IPS-18c (cell line): ENCODE data around the gene CD46.
"Not testable (repeated sequence)": the region's sequence is repeated elsewhere in the genome, so short reads cannot be mapped to it uniquely, and the experiment has no call there.

Experiments
- H3K4me3 ChIP-seq: 2 replicates; pipeline ENCODE4 v1.7.0; 2013; ENCODE audit warnings: low read depth, mild to moderate bottlenecking, low read length, moderate library complexity; ENCODE audit not compliant: insufficient read depth
- H3K9me3 ChIP-seq: one replicate; pipeline ENCODE4 v1.6.1; 2013; ENCODE audit warnings: mild to moderate bottlenecking, low read length, moderate library complexity; ENCODE audit not compliant: control insufficient read depth, insufficient read depth

CD46 gene

GRCh38 chr1:207751790-207752455 lies at the start of gene CD46:
Gene CD46, plus strand, starts transcription at chr1:207752054. Its CDS starts 159 bp downstream, at chr1:207752213.
- H3K4me3 ChIP-seq = peak within 1 kb of the TSS; percentile 99
- H3K9me3 ChIP-seq = peaks cover 3% of the 10 kb centered on the region

GRCh38 chr1:207702317-207702716 lies 49.5 kb upstream of the CD46 start:
- Histone ChIP-seq H3K9me3 (no peaks in the 10 kb centered on the region), H3K4me3 (no peak overlapping the region)

- Histone ChIP-seq H3K9me3 (no peaks in the 10 kb centered on the region), H3K4me3 (no peak overlapping the region)
These were observed 48.1 kb upstream of the CD46 start for GRCh38 chr1:207703712-207704111.

GRCh38 chr1:207708004-207708403 lies 43.9 kb upstream of the CD46 start:
- H3K4me3 ChIP-seq, H3K9me3 ChIP-seq: not testable (repeated sequence)

- H3K9me3 ChIP-seq = peaks cover 3% of the 10 kb centered on the region
- H3K4me3 ChIP-seq = no peak overlapping the region
These were observed 40.6 kb upstream of the CD46 start for GRCh38 chr1:207711285-207711684.

GRCh38 chr1:207712701-207713100 lies 39.2 kb upstream of the CD46 start:
- not testable (repeated sequence) for H3K4me3 ChIP-seq, H3K9me3 ChIP-seq

GRCh38 chr1:207713529-207713928 lies 38.3 kb upstream of the CD46 start:
- Histone ChIP-seq H3K9me3 (peaks cover 3% of the 10 kb centered on the region), H3K4me3 (no peak overlapping the region)

GRCh38 chr1:207719234-207719633 lies 32.6 kb upstream of the CD46 start:
- Histone ChIP-seq H3K4me3 (no peak overlapping the region), H3K9me3 (no peaks in the 10 kb centered on the region)

- not testable (repeated sequence) for H3K9me3 ChIP-seq, H3K4me3 ChIP-seq
These were observed 23.5 kb upstream of the CD46 start for GRCh38 chr1:207728200-207728858.

- H3K9me3 ChIP-seq, H3K4me3 ChIP-seq: not testable (repeated sequence)
These were observed 14.2 kb upstream of the CD46 start for GRCh38 chr1:207737503-207738157.

- H3K4me3 ChIP-seq, H3K9me3 ChIP-seq: not testable (repeated sequence)
These were observed 13.6 kb upstream of the CD46 start for GRCh38 chr1:207738158-207738659.

GRCh38 chr1:207740207-207740606 lies 11.6 kb upstream of the CD46 start:
- no peak overlapping the region for H3K4me3 ChIP-seq
- peaks cover 6% of the 10 kb centered on the region for H3K9me3 ChIP-seq

- Histone ChIP-seq H3K4me3 (no peak overlapping the region), H3K9me3 (peaks cover 4% of the 10 kb centered on the region)
These were observed 8.9 kb upstream of the CD46 start for GRCh38 chr1:207742850-207743555.

GRCh38 chr1:207744000-207744534 lies 7.8 kb upstream of the CD46 start:
- Histone ChIP-seq H3K4me3 (no peak overlapping the region), H3K9me3 (peaks cover 4% of the 10 kb centered on the region)

GRCh38 chr1:207745285-207745684 lies 6.6 kb upstream of the CD46 start:
- H3K9me3 ChIP-seq = peaks cover 2% of the 10 kb centered on the region
- H3K4me3 ChIP-seq = no peak overlapping the region

GRCh38 chr1:207745839-207746767 lies 5.8 kb upstream of the CD46 start:
- no peak overlapping the region for H3K4me3 ChIP-seq
- peaks cover 4% of the 10 kb centered on the region for H3K9me3 ChIP-seq
